Measurements from ENCODE around the gene COL21A1. TPM values are rescaled to one million over a fixed set of nuclear protein-coding genes. Genes with fewer than 3 reads are reported as not detected.
"Not testable (repeated sequence)": the region's sequence is repeated elsewhere in the genome, so short reads cannot be mapped to it uniquely, and the experiment has no call there.

Gene COL21A1
- total RNA-seq, 4 donors from 2014 or later, result 5.3 to 47.1 (median 15.6) TPM

DNA sequence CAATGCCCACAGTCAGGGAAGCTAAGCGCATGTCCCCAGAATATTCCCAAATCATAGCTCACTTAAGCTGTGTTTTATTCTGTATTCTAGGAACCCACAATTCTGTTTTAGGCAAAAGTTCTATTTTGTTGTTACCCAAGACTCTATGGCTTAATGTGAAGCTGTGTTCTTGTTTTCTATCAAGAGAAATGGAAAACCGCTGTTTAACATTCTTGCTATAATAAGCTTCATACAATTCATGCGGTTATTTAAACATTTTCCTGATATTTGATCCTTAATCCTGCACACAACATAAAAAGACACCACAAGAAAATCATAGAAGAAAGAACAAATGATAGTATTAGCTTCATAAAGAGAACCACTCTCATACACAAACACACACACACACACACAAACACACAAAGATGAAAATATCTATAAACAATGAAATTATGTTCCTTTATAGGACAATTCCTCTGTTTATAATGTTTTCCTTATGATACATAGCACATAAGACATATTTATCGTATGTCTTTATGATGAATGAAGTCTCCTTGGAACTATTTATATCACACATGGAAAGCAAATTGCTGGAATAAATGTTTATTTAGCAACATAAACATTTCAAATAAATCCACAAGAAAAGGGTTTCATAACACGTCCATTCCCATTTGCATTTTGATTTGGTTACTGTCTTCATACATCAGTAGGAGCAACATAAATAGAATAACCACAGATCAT, 16.4 kb upstream of the COL21A1 start:
- Histone ChIP-seq H3K9me3 (peaks cover 0 to 9% (median 0%) of the 10 kb centered on the region in 3 donors), H3K27ac (no peak overlapping the region), H3K27me3 (no peaks in the 10 kb centered on the region), H3K4me1 (no peaks in the 10 kb centered on the region), H3K36me3 (no peaks in the 10 kb centered on the region), H3K4me3 (no peak overlapping the region)
- 57 to 60% methylated on average over 5 of the region's 5 CpGs for WGBS, 2 donors (ENCODE audit: low coverage in 1 of 2)
- TF ChIP-seq EP300 (IDR thresholded peaks at IDR 0.05), result no peak
- TF ChIP-seq, protein P1, sequence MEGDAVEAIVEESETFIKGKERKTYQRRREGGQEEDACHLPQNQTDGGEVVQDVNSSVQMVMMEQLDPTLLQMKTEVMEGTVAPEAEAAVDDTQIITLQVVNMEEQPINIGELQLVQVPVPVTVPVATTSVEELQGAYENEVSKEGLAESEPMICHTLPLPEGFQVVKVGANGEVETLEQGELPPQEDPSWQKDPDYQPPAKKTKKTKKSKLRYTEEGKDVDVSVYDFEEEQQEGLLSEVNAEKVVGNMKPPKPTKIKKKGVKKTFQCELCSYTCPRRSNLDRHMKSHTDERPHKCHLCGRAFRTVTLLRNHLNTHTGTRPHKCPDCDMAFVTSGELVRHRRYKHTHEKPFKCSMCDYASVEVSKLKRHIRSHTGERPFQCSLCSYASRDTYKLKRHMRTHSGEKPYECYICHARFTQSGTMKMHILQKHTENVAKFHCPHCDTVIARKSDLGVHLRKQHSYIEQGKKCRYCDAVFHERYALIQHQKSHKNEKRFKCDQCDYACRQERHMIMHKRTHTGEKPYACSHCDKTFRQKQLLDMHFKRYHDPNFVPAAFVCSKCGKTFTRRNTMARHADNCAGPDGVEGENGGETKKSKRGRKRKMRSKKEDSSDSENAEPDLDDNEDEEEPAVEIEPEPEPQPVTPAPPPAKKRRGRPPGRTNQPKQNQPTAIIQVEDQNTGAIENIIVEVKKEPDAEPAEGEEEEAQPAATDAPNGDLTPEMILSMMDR (IDR thresholded peaks at IDR 0.05), result no peak
- TF ChIP-seq POLR2AphosphoS5 (IDR thresholded peaks at IDR 0.05), result no peak
- no peak for TF ChIP-seq POLR2A (IDR thresholded peaks at IDR 0.05)
- ATAC-seq, result no peak

DNA sequence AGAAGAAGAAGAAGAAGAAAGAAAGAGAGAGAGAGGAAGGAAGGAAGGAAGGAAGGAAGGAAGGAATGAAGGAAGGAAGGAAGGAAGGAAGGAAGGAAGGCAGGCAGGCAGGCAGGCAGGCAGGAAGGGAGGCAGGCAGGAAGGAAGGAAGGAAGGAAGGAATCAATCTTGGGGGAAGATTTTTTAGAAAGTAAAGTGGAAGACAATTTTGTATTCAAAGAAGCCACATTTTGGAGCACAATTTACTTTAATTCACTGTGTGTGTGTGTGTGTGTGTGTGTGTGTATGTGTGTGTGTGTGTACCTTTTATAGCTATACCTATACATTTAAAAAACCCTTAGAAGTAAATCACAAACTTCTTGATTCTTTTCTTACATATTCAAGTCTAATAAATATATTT, 13.2 kb upstream of the COL21A1 start:
- not testable (repeated sequence) for ATAC-seq, H3K27me3 ChIP-seq, H3K9me3 ChIP-seq, H3K4me1 ChIP-seq, H3K4me3 ChIP-seq, H3K36me3 ChIP-seq, H3K27ac ChIP-seq

DNA sequence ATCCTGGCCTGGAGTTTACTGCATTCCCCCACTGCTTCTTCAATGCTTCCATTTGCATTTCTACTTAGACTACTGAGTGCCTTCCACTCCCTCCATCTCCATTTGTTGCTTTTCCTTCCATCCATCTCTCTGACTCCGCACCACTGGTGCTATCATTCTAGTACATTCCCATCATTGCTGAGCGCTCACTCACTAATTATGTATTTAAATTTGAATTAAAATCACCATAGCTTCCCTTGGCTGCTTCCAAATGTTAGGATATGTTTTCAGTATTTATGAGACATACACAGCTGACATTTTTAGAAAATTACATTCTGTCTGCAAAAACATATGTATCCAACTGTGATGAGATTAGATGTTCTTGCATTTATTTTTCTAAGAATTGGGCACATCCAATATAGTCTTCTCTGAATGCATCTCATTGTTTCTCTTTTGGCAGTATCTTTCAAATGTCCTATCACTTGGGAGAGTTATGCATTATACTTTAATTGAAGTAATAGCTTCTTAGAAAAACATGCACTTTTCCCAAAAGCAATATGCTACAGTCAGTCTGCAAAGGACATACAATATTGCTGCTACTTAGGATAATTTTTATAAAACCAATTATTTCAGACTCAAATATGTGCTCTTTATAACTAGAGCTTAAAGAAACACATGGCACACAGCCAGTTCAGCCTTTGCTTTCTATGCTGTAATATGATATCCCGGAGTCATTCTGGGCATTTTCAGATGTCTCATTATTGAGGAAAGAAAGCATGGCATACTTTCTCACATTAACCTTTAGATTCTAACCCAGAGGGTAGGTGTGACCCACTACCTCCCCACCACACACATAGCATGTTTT, 12.1 kb upstream of the COL21A1 start:
- Histone ChIP-seq H3K4me1 (no peaks in the 10 kb centered on the region), H3K9me3 (no peaks in the 10 kb centered on the region), H3K4me3 (no peak overlapping the region), H3K27ac (no peak overlapping the region), H3K27me3 (no peaks in the 10 kb centered on the region), H3K36me3 (no peaks in the 10 kb centered on the region)
- no peak for TF ChIP-seq POLR2AphosphoS5 (IDR thresholded peaks at IDR 0.05)
- no peak for TF ChIP-seq EP300 (IDR thresholded peaks at IDR 0.05)
- TF ChIP-seq, protein P1 (IDR thresholded peaks at IDR 0.05), result no peak
- TF ChIP-seq POLR2A (IDR thresholded peaks at IDR 0.05), result no peak
- 25 to 84% methylated on average over 1 to 3 of the region's 3 CpGs for WGBS, 2 donors (ENCODE audit: low coverage in 1 of 2)
- ATAC-seq, result no peak

DNA sequence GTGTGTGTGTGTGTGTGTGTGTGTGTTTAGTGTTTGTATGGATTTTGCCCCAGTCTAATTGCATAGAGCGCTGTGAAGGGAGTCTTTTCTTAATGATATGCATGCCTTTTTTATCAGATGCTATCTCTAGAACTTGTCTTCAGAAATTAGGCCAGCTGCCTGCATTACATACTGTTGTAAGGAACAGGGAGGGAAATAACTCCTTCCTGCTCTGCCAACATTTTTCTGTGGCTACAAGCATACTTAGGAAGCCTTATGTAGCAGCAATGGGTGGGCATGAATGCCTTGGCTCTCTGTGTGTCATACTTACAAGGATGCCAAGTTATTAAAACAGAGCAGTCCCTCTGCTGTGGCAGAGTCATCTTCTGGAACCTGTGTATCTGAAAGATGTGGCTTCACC, 8.0 kb upstream of the COL21A1 start:
- Histone ChIP-seq H3K27ac (no peak overlapping the region), H3K36me3 (no peaks in the 10 kb centered on the region), H3K9me3 (no peaks in the 10 kb centered on the region), H3K4me3 (no peak overlapping the region), H3K27me3 (no peaks in the 10 kb centered on the region), H3K4me1 (no peaks in the 10 kb centered on the region)
- no peak for TF ChIP-seq EP300 (IDR thresholded peaks at IDR 0.05)
- TF ChIP-seq POLR2AphosphoS5 (IDR thresholded peaks at IDR 0.05), result no peak
- no peak for TF ChIP-seq POLR2A (IDR thresholded peaks at IDR 0.05)
- TF ChIP-seq, protein P1 (IDR thresholded peaks at IDR 0.05), result no peak
- 90 to 100% methylated on average over 1 of the region's 1 CpG for WGBS, 2 donors (ENCODE audit: low coverage in 1 of 2)
- no peak for ATAC-seq

DNA sequence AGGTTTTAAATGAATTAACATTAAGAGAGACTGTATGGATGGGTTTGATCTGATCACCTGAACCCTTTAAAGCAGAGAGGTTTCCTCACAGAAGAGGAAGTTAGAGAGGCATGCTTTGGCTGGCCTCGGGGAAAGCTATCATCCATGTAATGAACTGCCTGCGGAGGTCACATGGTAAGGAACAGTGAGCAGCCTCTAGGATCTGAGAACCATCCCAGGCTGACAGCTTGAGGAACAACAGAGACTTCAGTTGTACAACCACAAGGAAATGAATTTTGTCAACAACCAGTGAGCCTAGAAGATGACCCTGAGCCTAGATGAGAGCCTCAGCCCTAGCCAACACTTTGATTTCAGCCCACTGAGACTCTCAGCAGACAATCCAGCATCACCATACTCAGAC, 2.9 kb upstream of the COL21A1 start:
- WGBS, 2 donors (ENCODE audit: low coverage in 1 of 2), result 0 to 83% methylated on average over 1 of the region's 2 CpGs
- Histone ChIP-seq H3K36me3 (no peaks in the 10 kb centered on the region), H3K27ac (no peak overlapping the region), H3K4me3 (no peak overlapping the region), H3K27me3 (peaks cover 8% of the 10 kb centered on the region), H3K4me1 (peaks cover 0 to 31% (median 0%) of the 10 kb centered on the region in 3 donors), H3K9me3 (no peaks in the 10 kb centered on the region)
- no peak for ATAC-seq
- TF ChIP-seq POLR2AphosphoS5 (IDR thresholded peaks at IDR 0.05) (no peak), POLR2A (IDR thresholded peaks at IDR 0.05) (no peak), EP300 (IDR thresholded peaks at IDR 0.05) (no peak)
- TF ChIP-seq, protein P1 (IDR thresholded peaks at IDR 0.05), result no peak

Measured in gastroesophageal sphincter (tissue), 4 donors.